Mucosa of stomach (tissue), 1 donor: ENCODE measurements around the gene FERD3L.

ENCODE experiments used
- H3K27me3 ChIP-seq: one replicate; pipeline ENCODE4 v1.7.0; 2013; ENCODE audit warnings: mild to moderate bottlenecking, low read length; ENCODE audit not compliant: control insufficient read depth, insufficient read depth
- H3K36me3 ChIP-seq: one replicate; pipeline ENCODE4 v1.7.0; 2013; ENCODE audit warnings: low read length; ENCODE audit not compliant: control insufficient read depth, insufficient read depth
- H3K4me1 ChIP-seq: one replicate; pipeline ENCODE4 v1.7.0; 2013; ENCODE audit warnings: mild to moderate bottlenecking, low read length; ENCODE audit not compliant: control insufficient read depth, insufficient read depth
- H3K4me3 ChIP-seq: one replicate; pipeline ENCODE4 v1.7.0; 2013; ENCODE audit warnings: low read length
- H3K9ac ChIP-seq: one replicate; pipeline ENCODE4 v1.7.0; 2013; ENCODE audit warnings: mild to moderate bottlenecking, low read length, moderate library complexity
- H3K9me3 ChIP-seq: one replicate; pipeline ENCODE4 v1.7.0; 2013; ENCODE audit warnings: mild to moderate bottlenecking, low read length, moderate library complexity; ENCODE audit not compliant: control insufficient read depth
- donor health status: Pancreatic carcinoma.

FERD3L gene

GRCh38 chr7:19105546-19105945 is 39.7 kb downstream of the FERD3L start:
- Histone ChIP-seq H3K4me1 (peaks cover 9% of the 10 kb centered on the region), H3K27me3 (peaks cover 62% of the 10 kb centered on the region), H3K4me3 (no peak overlapping the region), H3K9me3 (no peaks in the 10 kb centered on the region), H3K9ac (no peak overlapping the region), H3K36me3 (no peaks in the 10 kb centered on the region)

DNA sequence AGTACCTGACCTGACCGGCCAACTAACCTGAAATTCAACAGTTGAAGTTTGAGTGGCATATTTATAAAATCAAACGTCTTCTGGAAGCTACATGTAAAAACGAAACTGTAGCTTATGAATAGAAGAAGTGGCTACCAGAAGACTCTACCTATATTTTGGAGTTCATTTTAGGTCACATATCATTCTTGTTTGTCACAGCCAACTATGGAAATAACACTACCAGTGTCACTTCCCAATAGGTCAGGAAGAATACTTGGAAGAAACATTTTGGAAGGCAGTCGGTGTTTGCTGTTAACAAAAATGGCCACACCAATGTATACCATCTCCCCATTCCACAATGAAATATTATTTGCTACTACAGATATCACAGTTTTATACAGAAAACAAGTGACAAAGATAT is 40.4 kb downstream of the FERD3L start:
- H3K27me3 ChIP-seq = peaks cover 54% of the 10 kb centered on the region
- no peaks in the 10 kb centered on the region for H3K9me3 ChIP-seq
- no peak overlapping the region for H3K4me3 ChIP-seq
- H3K36me3 ChIP-seq = no peaks in the 10 kb centered on the region
- no peak overlapping the region for H3K9ac ChIP-seq
- H3K4me1 ChIP-seq = peaks cover 9% of the 10 kb centered on the region

DNA sequence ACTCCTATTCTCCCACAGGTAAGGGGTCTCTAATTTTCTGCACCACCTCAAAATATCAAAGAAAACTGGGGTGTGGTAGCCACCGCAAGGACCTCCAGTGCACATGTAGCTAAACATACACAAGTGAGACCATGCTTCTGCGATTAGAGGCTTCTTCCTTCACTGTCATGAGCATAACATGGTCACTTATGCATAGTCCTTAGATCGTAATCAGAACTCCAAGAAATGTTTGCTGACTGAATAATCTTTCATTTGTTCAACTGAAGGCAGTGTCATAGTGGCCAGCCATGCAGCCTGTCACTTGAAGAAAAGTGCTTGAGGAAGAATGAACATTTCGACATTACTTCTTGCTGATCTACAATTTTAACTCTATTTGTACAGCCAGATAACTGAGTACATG is 42.3 kb downstream of the FERD3L start:
- H3K27me3 ChIP-seq = peaks cover 35% of the 10 kb centered on the region

DNA sequence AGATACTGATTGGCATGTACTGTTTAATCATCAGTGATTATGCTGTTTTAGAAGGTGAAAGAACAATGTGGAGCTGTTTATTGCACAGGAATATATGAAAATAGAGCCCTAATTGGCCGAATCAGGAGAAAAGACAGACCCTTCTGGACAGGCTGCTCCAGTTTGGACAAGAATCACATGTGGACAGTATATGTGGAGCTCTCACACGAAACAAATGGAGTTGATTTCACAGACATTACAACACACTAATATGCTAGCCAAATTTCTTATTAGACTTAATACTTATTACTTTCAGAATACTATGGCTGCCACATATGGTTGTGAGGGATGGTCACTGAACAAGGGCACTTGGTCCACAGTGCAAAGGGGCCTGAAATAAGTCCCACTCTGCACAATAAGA is 43.3 kb downstream of the FERD3L start:
- H3K27me3 ChIP-seq = peaks cover 25% of the 10 kb centered on the region

More for the DNA sequence above, 42.3 kb downstream of the FERD3L start:
- peaks cover 9% of the 10 kb centered on the region for H3K4me1 ChIP-seq
- H3K4me3 ChIP-seq = no peak overlapping the region
- H3K9me3 ChIP-seq = no peaks in the 10 kb centered on the region
- H3K9ac ChIP-seq = no peak overlapping the region
- no peaks in the 10 kb centered on the region for H3K36me3 ChIP-seq

DNA sequence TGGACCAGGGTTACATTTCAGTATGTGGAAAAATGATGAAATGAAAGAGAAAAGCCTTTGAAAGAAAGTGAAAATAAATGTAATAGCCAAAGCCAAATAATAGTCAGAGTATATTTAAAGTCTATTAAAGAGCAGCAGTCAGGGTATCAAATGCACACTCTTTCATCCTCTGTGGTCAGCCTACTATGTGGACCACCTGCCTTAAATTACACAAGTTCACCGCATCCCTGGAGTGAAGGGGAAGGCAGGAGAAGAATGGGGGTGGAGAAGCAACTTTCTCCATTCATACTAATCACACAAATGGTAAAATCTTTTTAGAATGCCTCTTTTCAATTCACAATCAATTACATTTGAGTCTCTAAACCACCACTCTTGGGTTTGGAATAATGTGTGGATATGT is 43.7 kb downstream of the FERD3L start:
- no peaks in the 10 kb centered on the region for H3K9me3 ChIP-seq
- H3K36me3 ChIP-seq = no peaks in the 10 kb centered on the region
- H3K27me3 ChIP-seq = peaks cover 21% of the 10 kb centered on the region
- H3K4me1 ChIP-seq = peaks cover 1% of the 10 kb centered on the region
- no peak overlapping the region for H3K4me3 ChIP-seq
- H3K9ac ChIP-seq = no peak overlapping the region

More for the DNA sequence above, 43.3 kb downstream of the FERD3L start:
- no peak overlapping the region for H3K9ac ChIP-seq
- no peak overlapping the region for H3K4me3 ChIP-seq
- H3K36me3 ChIP-seq = no peaks in the 10 kb centered on the region
- no peaks in the 10 kb centered on the region for H3K9me3 ChIP-seq
- peaks cover 6% of the 10 kb centered on the region for H3K4me1 ChIP-seq

- no peak overlapping the region for H3K4me3 ChIP-seq
- H3K4me1 ChIP-seq = no peaks in the 10 kb centered on the region
- no peaks in the 10 kb centered on the region for H3K9me3 ChIP-seq
- no peaks in the 10 kb centered on the region for H3K36me3 ChIP-seq
- peaks cover 6% of the 10 kb centered on the region for H3K27me3 ChIP-seq
- no peak overlapping the region for H3K9ac ChIP-seq
Measured at GRCh38 chr7:19099924-19100323, 45.3 kb downstream of the FERD3L start.

DNA sequence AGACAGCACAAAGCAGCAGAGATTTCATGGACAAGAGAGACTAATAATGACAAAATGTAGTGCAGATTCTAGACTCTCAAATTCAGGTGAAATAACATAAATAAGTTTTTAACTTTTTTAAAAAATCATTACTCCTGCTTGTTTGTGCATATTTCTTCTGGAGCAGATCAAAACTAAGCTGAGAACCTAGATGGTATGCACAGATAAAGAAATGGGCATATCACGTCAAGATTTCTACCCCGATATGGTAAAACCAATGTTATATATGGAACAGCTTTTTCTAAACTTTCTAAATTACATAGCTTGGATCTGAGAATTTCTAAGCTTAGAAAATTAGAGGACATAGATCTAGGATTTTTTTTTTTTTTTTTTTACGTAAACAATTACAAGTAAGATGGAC is 46.0 kb downstream of the FERD3L start:
- H3K4me3 ChIP-seq = no peak overlapping the region
- H3K4me1 ChIP-seq = no peaks in the 10 kb centered on the region
- H3K9me3 ChIP-seq = no peaks in the 10 kb centered on the region
- H3K9ac ChIP-seq = no peak overlapping the region
- no peaks in the 10 kb centered on the region for H3K36me3 ChIP-seq
- no peaks in the 10 kb centered on the region for H3K27me3 ChIP-seq

DNA sequence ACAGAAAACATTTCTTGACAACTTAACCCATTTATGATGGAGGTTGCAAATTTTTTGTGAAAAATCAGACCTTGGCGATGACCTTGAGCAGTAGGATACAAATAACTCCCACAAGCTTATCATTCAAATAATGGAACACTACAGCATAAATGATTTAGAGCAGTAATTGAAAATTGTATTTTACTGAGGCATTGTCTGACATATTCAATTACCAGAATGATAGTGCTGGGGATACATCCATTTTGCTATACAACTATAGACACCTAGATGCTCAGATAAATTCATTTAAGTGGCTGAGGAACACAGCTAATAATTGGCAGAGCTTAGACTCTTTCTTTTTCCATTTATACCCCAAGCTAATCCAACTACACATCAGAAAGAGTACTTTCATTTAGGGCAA is 46.7 kb downstream of the FERD3L start:
- Histone ChIP-seq H3K27me3 (no peaks in the 10 kb centered on the region), H3K9me3 (no peaks in the 10 kb centered on the region), H3K36me3 (no peaks in the 10 kb centered on the region), H3K4me1 (no peaks in the 10 kb centered on the region), H3K4me3 (no peak overlapping the region), H3K9ac (no peak overlapping the region)

DNA sequence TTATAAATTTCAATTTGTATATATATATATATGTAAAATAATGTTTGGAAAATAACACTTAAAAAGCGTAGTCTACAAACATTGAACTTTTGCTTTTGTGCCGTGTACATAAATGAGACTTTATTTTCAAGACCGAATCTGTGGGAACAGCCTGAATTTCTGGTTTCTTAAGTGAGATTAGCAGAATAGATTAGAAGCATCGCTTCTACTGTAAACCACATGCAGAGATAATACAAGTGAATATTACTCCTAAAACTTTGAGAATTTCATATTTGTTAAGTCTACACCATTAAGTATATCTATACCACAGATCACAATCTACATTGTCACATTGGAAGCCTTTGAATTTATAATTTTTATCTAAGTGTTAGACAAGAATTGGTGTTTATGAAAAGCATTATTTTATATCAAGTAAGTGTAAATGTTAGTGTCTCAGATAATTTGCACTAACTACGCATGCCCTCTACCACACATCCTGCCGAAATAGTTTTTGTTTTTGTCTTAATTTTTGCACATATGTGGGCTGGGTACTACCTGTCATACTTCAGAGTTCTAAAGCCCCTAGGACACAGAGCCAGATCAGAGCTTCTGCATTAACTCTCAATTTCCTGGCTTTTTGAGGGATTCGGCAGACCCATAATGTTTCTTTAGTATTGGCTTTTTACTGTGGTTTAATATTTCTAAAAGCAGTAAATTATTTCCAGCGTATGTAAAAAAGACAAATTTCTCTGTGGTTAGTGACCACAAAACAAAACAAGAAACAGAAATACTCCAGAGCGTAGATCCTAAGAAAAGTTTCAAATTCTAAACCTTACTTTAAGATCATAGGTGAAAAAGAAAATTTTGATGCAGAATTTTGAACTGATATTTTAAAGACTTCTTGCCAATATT is 47.8 kb downstream of the FERD3L start:
- H3K27me3 ChIP-seq = no peaks in the 10 kb centered on the region

DNA sequence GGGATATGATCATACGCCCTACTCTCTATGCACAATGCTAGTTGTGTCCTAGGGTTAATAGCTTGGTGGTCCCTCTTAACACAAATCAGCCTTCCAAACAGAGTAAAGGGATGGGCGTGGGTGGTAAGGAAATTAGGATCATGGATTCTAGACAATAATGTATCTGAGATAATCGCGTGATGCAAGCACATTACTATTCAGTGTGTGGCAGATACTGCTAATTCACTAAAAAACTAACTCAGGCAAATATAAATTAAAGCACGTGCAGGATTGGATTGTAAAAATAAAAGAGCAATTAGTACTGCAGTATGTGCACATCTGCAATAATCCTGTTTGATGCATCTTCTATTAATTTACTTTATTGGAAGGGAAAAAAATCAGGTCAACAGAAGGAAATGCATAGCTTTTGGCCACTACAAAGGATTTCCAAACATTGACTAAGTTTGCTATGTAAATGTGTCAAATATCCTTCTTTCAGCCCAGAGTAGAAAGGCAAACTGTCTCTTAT is 49.8 kb downstream of the FERD3L start:
- Histone ChIP-seq H3K4me1 (no peaks in the 10 kb centered on the region), H3K9me3 (no peaks in the 10 kb centered on the region), H3K9ac (no peak overlapping the region), H3K27me3 (no peaks in the 10 kb centered on the region), H3K4me3 (no peak overlapping the region), H3K36me3 (no peaks in the 10 kb centered on the region)

More for the DNA sequence above, 47.8 kb downstream of the FERD3L start:
- no peaks in the 10 kb centered on the region for H3K9me3 ChIP-seq
- H3K36me3 ChIP-seq = no peaks in the 10 kb centered on the region
- no peak overlapping the region for H3K4me3 ChIP-seq
- no peaks in the 10 kb centered on the region for H3K4me1 ChIP-seq
- H3K9ac ChIP-seq = no peak overlapping the region
